Neural progenitor cell (in vitro differentiated cells): Measurements from ENCODE around the gene TLR6. TPM values are rescaled to one million over a fixed set of nuclear protein-coding genes. Genes with fewer than 3 reads are reported as not detected.

Experiments used
- DNase-seq: peaks from one replicate; pipeline ENCODE4 v3.0.0-alpha.2; 2016; ENCODE audit warnings: low spot score
- H2AFZ ChIP-seq: fragments of 200-600 bp; sonication (generic); replicated peaks from 2 replicates; pipeline ENCODE4 v1.6.1; 2016; ENCODE audit warnings: antibody characterized with exemption
- H3F3A ChIP-seq: fragments of 200-600 bp; sonication (generic); 2 replicates; pipeline ENCODE4 v1.6.1; 2016; ENCODE audit warnings: antibody characterized with exemption, low read depth
- H3K27ac ChIP-seq: fragments of 200-600 bp; sonication (generic); 2 replicates; pipeline ENCODE4 v1.5.1; 2016; ENCODE audit warnings: mild to moderate bottlenecking
- H3K27me3 ChIP-seq: fragments of 200-600 bp; sonication (generic); 2 replicates; pipeline ENCODE4 v1.6.1; 2016; ENCODE audit warnings: mild to moderate bottlenecking, moderate library complexity
- H3K36me3 ChIP-seq: fragments of 200-600 bp; sonication (generic); 2 replicates; pipeline ENCODE4 v1.5.1; 2016
- H3K4me1 ChIP-seq: fragments of 200-600 bp; sonication (generic); 2 replicates; pipeline ENCODE4 v1.6.1; 2016; ENCODE audit warnings: mixed run types
- H3K4me2 ChIP-seq: fragments of 200-600 bp; sonication (generic); 2 replicates; pipeline ENCODE4 v1.6.1; 2016
- H3K4me3 ChIP-seq: fragments of 200-600 bp; sonication (generic); 2 replicates; pipeline ENCODE4 v1.5.1; 2016
- H3K79me2 ChIP-seq: fragments of 200-600 bp; sonication (generic); 2 replicates; pipeline ENCODE4 v1.6.1; 2016; ENCODE audit warnings: low read depth
- H3K9ac ChIP-seq: fragments of 200-600 bp; sonication (generic); 2 replicates; pipeline ENCODE4 v1.6.1; 2016
- H3K9me3 ChIP-seq: fragments of 200-600 bp; sonication (generic); 2 replicates; pipeline ENCODE4 v1.5.1; 2016; ENCODE audit warnings: low read depth
- H4K20me1 ChIP-seq: fragments of 200-600 bp; sonication (generic); 2 replicates; pipeline ENCODE4 v1.6.1; 2016; ENCODE audit warnings: low read depth
- H3K27ac Mint-ChIP-seq: 3 replicates; pipeline ENCODE4 v1.8.0; 2021; ENCODE audit warnings: mixed read lengths
- H3K27me3 Mint-ChIP-seq: 2 replicates; pipeline ENCODE4 v1.8.0; 2022; ENCODE audit warnings: low read depth, mild to moderate bottlenecking, inconsistent platforms, moderate library complexity, mixed read lengths; ENCODE audit not compliant: insufficient read depth
- H3K36me3 Mint-ChIP-seq: 3 replicates; pipeline ENCODE4 v1.8.0; 2021; ENCODE audit warnings: mixed read lengths
- H3K4me1 Mint-ChIP-seq: 3 replicates; pipeline ENCODE4 v1.8.0; 2021; ENCODE audit warnings: mixed read lengths
- H3K4me3 Mint-ChIP-seq: 3 replicates; pipeline ENCODE4 v1.8.0; 2021; ENCODE audit warnings: mild to moderate bottlenecking, moderate library complexity, mixed read lengths
- H3K9me3 Mint-ChIP-seq: 3 replicates; pipeline ENCODE4 v1.8.0; 2020; ENCODE audit warnings: mixed read lengths
- CTCF ChIP-seq: fragments of 200-600 bp; sonication (generic); IDR thresholded peaks from 2 replicates; pipeline ENCODE4 v1.5.1; 2017; ENCODE audit warnings: antibody characterized with exemption, mild to moderate bottlenecking
- EZH2 ChIP-seq: fragments of 200-600 bp; sonication (generic); IDR thresholded peaks from 2 replicates; pipeline ENCODE4 v1.6.1; 2017; ENCODE audit warnings: antibody characterized with exemption, mild to moderate bottlenecking, moderate library complexity
- EZH2phosphoT487 ChIP-seq: fragments of 200-600 bp; sonication (generic); IDR thresholded peaks from 2 replicates; pipeline ENCODE4 v1.6.1; 2017; ENCODE audit warnings: antibody characterized with exemption
- total RNA-seq: library from RNA; depleted of rRNA; stranded (reverse); fragments of >200 nt; gene quantifications from 2 replicates; pipeline ENCODE4 v1.2.3, GENCODE V29; 2015; ENCODE audit warnings: low replicate concordance

TLR6 gene
- total RNA-seq, 1 donor from 2014 or later, result 0.07 TPM

GRCh38 chr4:38805530-38806145 lies 51.0 kb downstream of the TLR6 start:
- no peak overlapping the region for H3K27ac ChIP-seq
- Mint-ChIP-seq H3K36me3 (peaks cover 3% of the 10 kb centered on the region), H3K4me3 (no peak overlapping the region), H3K9me3 (peaks cover 27% of the 10 kb centered on the region), H3K27ac (no peak overlapping the region), H3K27me3 (peaks cover 4% of the 10 kb centered on the region), H3K4me1 (peaks cover 6% of the 10 kb centered on the region)
- H2AFZ ChIP-seq, result no peak overlapping the region
- no peaks in the 10 kb centered on the region for H3K36me3 ChIP-seq
- H3K9me3 ChIP-seq, result peaks cover 4% of the 10 kb centered on the region
- H4K20me1 ChIP-seq, result no peaks in the 10 kb centered on the region
- H3K4me3 ChIP-seq, result no peak overlapping the region
- H3K4me2 ChIP-seq, result no peak overlapping the region
- H3K4me1 ChIP-seq, result peaks cover 7% of the 10 kb centered on the region
- TF ChIP-seq EZH2 (no peak), EZH2phosphoT487 (no peak), CTCF (no peak)
- no peak overlapping the region for H3K9ac ChIP-seq
- no peaks in the 10 kb centered on the region for H3K79me2 ChIP-seq
- DNase-seq, result no peak
- no peaks in the 10 kb centered on the region for H3K27me3 ChIP-seq
- no peaks in the 10 kb centered on the region for H3F3A ChIP-seq

- TF ChIP-seq EZH2phosphoT487 (no peak), EZH2 (no peak), CTCF (peak; percentile 46)
- no peak within 1 kb of the TSS for H3K27ac Mint-ChIP-seq
Observed at GRCh38 chr4:38804654-38805295, 51.8 kb downstream of the TLR6 start, which contains the start of gene TLR1. Gene TLR1, minus strand, starts transcription at chr4:38804791. Its CDS starts 5,960 bp downstream, at chr4:38798831.

GRCh38 chr4:38803833-38804653 lies 52.6 kb downstream of the TLR6 start:
- no peak overlapping the region for H3K27ac Mint-ChIP-seq
- H2AFZ ChIP-seq, result peak overlapping the region; percentile 34

More at GRCh38 chr4:38804654-38805295, 51.8 kb downstream of the TLR6 start, which contains the start of gene TLR1:
- peak; percentile 4 for DNase-seq
- Mint-ChIP-seq H3K27me3 (peaks cover 5% of the 10 kb centered on the region), H3K4me1 (peaks cover 3% of the 10 kb centered on the region), H3K4me3 (no peak within 1 kb of the TSS), H3K9me3 (peaks cover 28% of the 10 kb centered on the region), H3K36me3 (peaks cover 3% of the 10 kb centered on the region)
- Histone ChIP-seq H3K9ac (no peak within 1 kb of the TSS), H2AFZ (peak within 1 kb of the TSS; percentile 34), H3K4me1 (no peaks in the 10 kb centered on the region), H4K20me1 (no peaks in the 10 kb centered on the region), H3K79me2 (no peaks in the 10 kb centered on the region), H3K27ac (no peak within 1 kb of the TSS), H3F3A (no peaks in the 10 kb centered on the region), H3K9me3 (peaks cover 4% of the 10 kb centered on the region), H3K36me3 (no peaks in the 10 kb centered on the region), H3K27me3 (no peaks in the 10 kb centered on the region), H3K4me2 (no peak within 1 kb of the TSS), H3K4me3 (no peak within 1 kb of the TSS)

More at GRCh38 chr4:38803833-38804653, 52.6 kb downstream of the TLR6 start:
- H3K27me3 Mint-ChIP-seq, result peaks cover 5% of the 10 kb centered on the region
- DNase-seq, result no peak
- no peak overlapping the region for H3K4me3 Mint-ChIP-seq
- Histone ChIP-seq H3K4me3 (no peak overlapping the region), H3K79me2 (no peaks in the 10 kb centered on the region), H3F3A (no peaks in the 10 kb centered on the region), H3K4me1 (no peaks in the 10 kb centered on the region), H3K27me3 (no peaks in the 10 kb centered on the region), H3K9ac (no peak overlapping the region), H3K27ac (no peak overlapping the region), H4K20me1 (no peaks in the 10 kb centered on the region), H3K9me3 (peaks cover 4% of the 10 kb centered on the region), H3K36me3 (no peaks in the 10 kb centered on the region), H3K4me2 (no peak overlapping the region)
- peaks cover 3% of the 10 kb centered on the region for H3K36me3 Mint-ChIP-seq
- H3K4me1 Mint-ChIP-seq, result peaks cover 3% of the 10 kb centered on the region
- peaks cover 28% of the 10 kb centered on the region for H3K9me3 Mint-ChIP-seq
- TF ChIP-seq EZH2phosphoT487, result no peak
- no peak for TF ChIP-seq CTCF
- TF ChIP-seq EZH2, result no peak
